Stimulated activated CD4-positive, alpha-beta T cell treated with anti-CD3 and anti-CD28 coated beads, Interleukin-1b, Interleukin-23, amount 100 ng/mL, for 4 hours (primary cell): ENCODE measurements around the gene PRPF8.
A peak's percentile ranks its signal among the peaks of the same experiment; 100 is the strongest.
"Not testable (repeated sequence)": the region's sequence is repeated elsewhere in the genome, so short reads cannot be mapped to it uniquely, and the experiment has no call there.

ENCODE experiments used
- DNase-seq, 2 donors: peaks; one replicate each; pipeline ENCODE4 v3.0.0-alpha.2; 2020; ENCODE audit warnings: low read depth in 2 of 2

The PRPF8 gene

DNA sequence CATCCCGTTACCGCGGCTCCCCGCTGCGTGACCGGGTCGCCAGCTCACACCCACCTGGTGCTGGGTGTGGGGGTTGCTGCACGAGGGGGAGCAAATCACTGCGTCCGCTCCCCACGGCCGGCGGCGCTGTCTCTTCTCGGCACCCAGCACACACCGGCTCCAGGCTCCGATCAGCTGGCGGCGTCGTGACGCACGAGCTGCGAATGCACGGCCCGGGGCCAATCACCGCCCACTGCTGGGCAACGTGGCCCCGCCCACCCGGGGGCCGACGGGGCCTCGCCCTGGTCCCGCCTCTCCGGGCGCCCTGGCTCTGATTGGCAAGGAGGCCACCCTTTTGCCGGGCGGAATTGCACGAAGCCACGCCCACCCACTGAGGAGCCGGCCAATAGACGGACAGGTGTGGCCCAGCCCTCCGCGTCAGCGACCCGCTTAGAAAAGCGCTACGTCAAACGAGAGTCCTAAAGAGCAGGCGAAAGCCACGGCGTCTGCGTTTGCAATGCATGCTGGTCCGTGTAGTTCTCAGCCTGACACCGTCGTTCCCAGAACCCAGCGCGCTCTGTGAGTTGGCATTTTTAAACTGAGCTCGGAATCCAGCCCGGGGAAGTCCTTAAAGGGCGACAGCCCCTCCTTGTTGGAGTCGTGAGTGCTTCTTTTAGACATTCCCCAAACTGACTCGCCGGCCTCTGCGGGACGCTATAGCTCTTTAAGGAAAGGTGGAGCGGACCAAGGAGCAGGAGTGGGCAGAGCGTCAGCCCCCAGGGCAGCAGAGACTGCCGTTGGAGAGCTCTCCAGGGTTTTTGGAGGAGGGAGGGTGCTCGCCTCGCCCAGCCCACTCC lies 31.6 kb upstream of the PRPF8 start:
- peak; percentile 99 to 100 for DNase-seq

DNA sequence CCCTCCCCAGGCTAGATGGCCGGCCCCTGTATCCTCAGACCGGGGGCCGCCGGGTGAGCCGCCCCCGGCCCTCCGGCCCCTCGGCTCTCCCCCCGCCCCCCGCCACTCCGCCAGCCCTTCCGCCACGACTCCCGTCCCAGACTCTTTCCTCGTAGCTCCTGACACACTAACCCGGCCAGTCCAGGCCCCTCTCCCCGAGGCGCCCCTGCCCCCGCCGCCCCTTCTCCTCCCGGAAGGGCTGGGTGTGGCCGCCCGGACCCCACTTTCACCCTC lies 31.1 kb upstream of the PRPF8 start:
- DNase-seq: no peak

DNA sequence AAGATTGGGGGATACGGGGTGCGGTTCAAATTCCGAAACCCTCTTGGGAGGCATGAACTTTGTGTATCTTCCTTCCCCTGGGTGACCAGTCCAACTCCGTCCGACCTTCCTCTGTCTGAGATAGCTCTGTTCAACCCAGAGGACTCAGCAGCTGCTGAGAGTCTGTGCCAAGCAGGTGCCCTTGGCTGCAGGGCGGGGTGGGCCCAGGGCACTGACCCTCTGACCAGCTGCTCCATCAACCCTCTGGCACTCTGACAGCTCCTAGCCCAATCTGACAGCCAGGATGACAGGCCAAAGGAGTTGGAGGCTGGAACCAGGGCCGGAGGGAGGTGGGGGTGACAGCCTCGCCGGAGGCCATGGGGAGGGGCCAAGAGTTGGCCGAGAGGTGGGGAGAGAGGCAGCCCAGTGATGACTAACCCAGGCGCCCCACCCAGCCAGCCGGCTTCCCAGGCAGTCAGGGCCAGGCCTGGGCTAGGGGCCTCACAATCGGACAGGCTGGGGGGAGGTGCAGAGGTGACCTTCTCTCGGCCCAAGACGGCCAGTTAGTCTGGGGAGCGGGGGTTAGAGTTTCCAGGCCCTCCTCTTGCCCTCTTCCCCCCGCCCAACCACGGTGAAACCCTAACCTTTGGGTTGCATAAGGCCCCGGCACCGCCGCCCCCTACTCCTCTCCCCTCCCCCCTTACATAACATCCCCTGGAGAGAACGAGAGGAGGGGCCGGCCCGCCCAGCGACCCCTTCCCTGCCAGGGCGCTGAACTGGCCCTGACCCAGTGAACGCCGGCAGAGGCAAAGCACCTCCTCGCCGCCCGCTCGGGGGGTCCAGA lies 30.5 kb upstream of the PRPF8 start:
- DNase-seq: peak in 1 of 2 donors; percentile 32

DNA sequence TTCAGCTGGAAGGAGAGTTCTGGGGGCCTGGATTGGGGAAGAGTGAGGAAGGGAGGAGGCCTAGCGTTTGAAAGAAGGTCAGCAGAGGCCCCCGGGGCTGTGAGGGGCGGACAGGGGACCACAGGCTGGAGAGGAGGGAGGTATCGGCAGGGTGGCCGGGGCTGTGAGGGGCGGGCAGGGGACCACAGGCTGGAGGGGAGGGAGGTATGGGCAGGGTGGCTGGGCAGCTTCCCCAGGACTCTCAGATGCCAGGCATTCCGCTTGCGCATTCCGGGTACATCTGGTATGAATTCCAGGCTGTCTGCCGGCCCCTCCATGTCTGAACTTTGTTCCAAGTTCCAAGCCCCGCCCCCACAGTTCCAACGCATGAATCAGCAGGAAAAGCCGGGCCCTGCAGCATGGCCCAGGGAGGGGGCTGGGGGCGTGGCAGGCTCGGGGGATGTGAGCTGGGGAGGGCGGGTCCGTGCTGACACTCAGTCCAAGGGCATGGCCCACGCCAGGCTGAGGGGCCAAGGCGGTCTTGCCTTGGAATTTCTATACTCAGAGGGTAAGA lies 29.8 kb upstream of the PRPF8 start:
- DNase-seq: no peak

DNA sequence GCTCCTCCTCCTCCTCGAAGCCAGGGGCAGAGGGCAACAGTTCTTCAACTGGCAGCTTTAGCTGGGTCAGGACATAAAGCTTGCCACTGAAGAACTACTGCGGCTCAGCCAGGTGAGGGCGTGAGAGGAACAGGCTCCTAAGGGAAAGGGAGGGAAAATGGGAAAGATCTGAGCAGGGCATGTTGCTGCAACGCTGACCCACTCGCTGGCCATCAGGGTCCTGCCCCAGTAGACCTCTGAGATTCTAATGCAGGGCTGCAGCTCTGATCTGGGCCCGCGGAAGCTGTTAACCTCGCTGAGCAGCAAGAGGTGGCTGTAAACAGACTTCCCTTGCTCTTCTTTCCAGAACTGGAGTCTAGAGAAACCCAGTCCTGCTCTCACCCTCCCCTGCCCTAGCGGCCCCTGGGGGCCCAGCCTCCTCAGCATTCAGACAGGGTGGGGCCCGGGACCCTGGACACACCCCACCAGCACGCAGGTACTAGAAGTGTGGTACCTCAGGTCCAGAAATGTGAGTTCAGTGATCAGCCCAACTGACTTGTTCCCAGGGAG lies 29.3 kb upstream of the PRPF8 start:
- no peak for DNase-seq

DNA sequence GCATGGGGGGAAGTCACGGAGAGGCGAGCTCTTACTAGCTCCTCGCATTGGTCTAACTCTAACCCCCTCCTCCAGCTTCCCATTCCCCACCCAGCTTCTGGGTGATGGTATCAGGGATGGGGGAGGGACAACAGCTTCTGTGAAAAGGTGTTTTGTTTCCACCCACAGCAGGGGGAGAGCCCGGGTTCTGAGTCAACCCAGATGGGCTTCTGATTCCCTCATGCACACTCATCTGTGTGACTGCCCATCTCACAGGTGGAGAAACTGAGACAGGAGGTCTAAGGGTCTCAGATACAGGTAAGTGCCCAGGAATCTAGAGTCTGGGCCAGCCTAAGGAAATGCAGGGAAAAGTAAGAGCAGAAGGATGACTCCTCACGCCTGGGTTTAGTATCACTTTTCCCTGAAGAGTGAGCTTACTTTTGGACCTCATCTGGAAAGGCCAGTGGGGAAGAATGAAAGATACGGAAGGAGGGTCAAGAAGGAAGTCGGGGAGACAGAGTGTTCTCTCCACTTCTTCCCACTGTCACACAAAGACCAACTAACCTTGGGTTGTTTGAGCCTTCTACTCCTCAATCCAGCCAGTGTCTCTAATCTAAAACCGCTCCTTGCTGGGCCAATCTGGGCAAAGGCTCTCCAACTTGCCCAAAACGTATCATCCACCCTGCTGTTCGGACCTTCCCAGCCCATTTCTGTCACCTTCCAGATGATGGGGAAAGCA lies 28.7 kb upstream of the PRPF8 start:
- DNase-seq: no peak

DNA sequence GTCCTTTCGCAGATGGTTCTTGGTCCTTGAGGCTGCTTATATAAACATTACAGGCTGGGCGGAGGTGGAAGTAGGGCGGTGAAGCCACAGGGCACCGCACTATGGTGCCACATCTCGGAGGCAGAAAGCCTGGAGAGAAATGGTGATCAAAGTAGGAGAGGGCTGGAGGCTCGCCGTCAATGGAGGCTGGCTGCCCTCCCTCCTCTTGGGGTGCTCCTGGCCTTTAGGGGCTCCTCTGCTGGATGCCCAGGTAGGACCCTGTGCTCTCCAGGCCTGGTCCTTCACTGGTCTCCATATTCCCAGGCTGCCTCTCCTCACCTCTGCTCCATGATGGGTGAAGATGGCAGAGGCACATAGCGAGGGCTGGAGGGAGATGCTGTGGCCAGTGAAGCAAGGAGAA lies 27.6 kb upstream of the PRPF8 start:
- no peak for DNase-seq

DNA sequence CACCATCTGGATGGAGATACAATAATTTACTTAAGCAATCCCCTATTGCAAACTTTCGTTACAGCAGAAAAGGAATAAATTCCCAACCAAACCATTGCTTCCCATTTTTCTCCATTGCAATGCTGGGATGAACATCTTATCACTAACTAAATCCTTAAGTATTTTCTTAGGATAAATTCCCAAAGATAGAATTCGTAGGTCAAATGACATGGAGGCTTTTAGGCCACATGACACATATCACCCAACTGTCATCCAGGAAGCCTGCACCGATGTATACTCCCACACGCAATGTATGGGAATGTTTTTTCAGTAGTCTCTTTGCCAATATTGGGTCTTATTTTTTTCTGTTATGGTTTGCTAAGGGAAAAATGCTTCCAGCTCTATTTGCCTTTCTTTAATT lies 27.1 kb upstream of the PRPF8 start:
- DNase-seq: no peak

DNA sequence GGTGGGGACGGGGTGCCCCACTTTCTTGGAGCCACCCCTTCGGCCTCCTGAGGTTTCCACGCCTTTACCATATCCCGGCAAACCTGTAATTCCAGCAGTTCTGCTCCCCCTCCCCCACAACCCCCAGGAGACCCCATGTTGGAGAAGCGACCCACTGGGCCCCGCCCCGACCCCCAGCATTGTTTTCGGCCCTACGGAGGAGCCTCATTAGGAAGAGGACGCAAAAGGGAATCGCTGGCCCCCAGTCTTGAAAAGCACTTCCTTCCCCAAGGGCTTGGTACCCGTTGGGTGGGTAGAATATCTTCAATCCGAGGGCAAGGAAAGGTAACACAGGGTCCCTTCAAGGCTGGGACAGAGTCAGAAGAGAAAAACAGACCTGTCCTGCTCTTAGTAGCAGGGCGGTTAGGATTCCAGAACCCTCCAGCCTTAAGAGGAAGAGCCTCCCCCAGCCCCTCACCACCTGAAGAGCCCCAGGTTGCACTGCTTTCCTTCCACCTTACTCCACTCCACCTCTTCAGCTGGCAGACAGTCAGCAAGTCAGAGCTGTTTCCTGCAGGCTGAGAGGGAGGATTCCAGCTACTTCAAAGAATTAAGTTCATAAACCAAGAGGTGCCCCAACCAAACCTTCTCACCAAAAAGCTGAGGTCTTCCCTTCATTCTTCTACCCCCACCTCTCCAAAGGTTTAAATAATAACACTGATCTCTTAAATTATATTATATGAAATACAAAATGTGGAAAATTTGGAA lies 26.3 kb upstream of the PRPF8 start:
- DNase-seq: no peak

DNA sequence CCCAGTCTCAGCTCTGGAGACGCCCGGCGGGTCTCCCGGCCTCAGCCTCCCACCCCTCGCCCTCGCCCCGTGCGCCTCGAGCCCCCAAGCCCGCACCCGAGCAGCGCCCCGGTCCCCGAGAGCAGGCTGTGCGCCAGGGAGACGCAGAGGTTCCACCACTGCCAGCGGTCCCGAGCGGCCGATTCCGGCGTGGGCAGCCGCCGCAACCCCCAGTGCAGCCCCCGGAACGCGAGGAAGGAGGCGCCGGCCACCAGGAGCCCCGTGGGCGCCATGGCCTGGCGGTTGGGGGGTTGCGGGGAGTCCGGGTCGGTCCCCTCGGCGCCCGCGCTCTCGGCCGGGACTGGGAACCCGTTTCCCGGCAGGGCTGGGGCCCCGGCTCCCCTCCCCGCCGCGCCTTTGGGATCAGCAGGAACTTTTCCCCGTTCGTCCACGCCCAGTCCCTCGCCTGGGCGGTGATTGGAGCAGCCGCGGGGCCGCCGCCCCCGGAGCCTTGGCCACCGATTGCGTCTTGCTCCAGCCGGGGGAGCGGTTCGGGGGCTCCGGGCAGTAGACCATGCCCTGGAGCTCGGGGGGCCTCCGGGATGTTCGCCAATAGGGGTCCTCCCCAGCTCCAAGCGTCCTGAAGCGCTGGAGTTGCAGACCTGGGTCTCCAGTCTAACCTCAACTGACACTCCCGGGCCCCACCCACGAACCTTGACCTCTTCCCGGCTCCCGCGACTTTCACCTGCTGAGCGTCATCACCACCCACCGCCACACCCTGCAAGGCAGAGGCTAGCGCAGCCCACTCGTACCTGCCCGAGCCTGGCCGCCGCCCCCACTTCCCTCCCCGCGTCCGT lies 25.5 kb upstream of the PRPF8 start, which contains the start of gene TLCD2:
Gene TLCD2, minus strand, starts transcription at position 407 of the 836 bp plus-strand sequence. Its CDS starts 135 bp downstream, at position 272.
- no peak for DNase-seq

DNA sequence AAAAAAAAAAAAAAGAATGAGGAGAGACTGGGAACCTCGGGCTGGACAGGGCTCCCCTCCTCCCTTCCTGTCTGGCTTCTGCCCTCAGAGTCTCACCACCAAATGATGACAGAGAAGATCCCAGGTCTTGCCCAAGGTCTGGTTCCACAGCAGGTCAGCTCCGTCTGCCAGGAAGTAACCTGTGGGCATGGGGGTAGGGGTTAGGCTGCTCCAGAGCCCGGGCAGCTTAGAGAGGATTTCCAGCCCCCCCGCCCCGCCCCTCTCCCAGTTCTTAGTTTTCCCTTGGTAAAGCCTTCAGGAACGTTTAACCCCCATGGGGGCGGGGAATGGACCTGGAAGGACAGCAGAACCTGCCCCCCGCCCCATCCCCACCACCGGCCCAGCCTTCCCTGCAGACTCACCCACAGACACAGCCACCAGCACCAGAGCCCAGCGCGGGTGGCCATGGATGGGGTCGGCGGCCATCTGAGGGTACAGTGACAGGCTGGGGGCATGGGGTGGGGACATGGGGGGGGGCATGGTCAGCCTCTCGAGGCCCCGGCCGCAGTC lies 24.8 kb upstream of the PRPF8 start:
- no peak for DNase-seq

DNA sequence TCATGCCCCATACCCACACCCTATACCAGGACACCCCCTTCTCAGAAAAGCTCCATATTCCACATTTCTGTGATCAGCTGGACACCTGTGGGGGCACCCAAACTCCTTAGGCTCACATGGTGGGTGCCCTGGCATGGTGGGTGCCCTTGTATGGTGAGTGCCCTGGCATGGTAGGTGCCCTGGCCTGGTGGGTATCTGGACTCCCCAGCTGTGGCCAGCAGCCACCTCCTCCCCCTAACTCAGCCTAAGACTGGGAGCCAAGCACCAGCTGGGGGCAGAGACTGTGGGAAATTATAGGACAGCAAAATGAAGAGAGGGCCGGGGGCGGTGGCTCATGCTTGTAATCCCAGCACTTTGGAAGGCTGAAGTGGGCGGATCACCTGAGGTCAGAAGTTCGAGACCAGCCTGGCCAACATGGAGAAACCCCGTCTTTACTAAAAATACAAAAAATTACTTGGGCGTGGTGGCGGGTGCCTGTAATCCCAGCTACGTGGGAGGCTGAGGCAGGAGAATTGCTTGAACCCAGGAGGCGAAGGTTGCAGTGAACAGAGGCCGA lies 24.2 kb upstream of the PRPF8 start:
- DNase-seq: not testable (repeated sequence)

DNA sequence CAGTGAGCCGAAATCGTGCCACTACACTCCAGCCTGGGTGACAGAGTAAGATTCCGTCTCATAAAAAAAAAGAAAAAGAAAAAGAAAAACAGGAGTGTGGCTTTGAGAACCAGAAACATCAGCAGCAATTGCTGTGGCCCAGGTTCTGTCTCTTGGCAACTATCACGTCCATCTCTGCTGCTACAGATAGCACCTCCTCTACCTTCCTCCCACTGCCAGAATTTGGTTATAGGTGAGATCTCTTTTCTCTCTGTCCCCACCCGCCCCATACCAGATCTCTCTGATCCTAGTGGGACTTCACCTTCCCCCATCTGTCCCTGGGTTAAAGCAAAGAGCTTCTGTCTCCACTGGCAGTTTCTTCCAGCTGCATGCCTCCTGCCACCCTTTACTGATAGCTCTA lies 22.4 kb upstream of the PRPF8 start:
- DNase-seq: no peak

DNA sequence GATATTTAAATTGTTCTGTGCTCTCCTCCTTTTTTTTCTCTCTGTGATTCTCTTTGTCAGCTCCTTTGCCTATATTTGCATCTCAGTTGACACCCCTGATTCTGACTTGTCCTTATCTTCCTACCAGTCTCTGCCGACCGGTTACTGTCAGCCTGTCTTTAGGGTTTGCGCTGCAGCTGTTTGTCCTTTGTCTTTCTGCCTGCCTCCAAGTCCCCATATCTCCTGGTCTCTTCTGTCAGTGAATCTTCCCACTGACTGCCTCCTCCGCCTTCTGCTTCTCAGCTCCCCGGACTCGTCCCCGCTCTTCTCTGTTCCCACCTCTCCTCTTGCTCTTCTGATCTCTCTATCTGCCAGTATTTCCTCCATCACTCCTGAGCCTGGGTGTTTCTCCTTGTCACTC lies 20.3 kb upstream of the PRPF8 start:
- DNase-seq: no peak

DNA sequence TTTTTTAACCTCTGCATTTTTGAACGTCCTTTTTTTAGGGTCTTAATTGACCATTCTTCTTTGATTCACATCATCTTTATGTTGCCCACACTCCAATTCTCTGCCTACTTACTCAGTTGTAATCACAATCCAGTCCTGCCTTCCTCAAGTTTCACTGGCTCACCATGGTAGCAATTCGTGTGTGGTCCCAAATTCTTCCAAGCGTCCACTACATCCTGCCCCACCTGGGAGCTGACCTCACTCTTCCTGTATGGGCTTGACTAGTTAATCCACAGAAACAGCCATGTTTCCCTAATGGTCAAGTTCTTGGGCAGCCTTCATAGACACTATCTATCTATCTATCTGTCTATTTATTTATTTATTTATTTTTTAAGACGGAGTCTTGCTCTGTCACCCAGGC lies 18.4 kb upstream of the PRPF8 start:
- no peak for DNase-seq

DNA sequence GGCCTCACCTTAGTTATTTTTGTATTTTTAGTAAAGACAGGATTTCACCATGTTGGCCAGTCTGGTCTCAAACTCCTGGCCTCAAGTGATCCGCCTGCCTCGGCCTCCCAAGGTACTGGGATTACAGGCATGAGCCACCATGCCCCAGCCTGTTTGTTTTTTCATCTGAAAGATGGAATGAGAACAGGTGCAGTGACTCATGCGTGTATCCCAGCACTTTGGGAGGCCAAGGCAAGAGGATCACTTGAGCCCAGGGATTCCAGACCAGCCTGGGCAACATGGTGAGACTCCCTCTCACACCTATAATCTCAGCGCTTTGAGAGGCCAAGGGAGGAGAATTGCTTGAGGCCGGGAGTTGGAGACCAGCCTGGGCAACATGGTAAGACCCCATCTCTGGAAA lies 15.2 kb upstream of the PRPF8 start:
- DNase-seq: not testable (repeated sequence)

DNA sequence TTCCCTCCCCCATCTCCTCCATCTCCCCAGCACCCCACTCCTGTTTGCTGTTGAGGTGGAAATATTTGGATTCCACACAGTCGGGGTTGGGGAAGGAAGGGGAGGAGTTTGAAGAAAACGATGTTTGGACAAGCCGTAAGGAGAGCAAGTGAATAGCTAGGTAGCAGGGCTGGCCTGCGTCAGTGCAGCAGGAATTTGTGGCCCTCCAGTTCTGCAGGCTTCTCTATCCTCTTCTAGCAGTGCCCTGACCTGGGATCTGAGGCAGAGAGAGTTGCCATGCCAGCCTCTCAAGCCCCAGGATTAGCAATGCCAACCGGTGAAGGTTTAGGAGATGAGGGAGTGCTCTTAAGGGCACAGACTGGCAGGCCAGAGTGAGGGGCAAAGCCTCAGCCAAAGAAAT lies 13.0 kb upstream of the PRPF8 start:
- DNase-seq: no peak

DNA sequence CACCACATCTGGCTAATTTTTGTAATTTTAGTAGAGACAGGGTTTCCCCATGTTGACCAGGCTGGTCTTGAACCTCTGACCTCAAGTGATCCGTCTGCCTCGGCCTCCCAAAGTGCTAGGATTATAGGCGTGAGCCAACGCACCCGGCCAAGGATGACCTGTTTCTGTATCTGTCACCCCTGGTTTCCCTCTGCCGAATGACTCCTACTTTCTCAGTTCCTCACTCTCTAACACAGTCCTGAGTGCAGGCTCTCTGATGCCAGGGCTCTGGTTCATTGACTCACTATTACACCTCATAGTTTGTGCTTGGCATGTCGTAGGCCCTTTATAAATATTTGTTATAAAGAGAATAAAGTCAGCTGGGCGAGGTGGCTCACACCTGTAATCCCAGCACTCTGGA lies 10.7 kb upstream of the PRPF8 start:
- DNase-seq: no peak

DNA sequence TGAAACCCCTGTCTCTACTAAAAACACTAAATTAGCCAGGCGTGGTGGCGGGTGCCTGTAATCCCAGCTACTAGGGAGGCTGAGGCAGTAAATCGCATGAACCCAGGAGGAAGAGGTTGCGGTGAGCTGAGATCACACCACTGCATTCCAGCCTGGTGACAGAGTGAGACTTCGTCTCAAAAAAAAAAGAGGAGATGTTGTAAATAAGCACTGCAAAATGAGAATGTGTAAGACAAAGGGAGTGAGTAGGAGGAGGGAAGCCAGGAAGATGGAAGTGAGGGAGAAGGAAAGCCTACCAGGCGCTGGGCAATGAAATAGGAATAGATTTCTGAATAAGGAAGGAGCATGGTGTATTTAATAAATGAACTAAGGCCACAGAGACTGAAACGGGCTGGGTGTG lies 8.7 kb upstream of the PRPF8 start:
- DNase-seq: no peak
